Measurements from ENCODE around the gene OPRD1.

DNA sequence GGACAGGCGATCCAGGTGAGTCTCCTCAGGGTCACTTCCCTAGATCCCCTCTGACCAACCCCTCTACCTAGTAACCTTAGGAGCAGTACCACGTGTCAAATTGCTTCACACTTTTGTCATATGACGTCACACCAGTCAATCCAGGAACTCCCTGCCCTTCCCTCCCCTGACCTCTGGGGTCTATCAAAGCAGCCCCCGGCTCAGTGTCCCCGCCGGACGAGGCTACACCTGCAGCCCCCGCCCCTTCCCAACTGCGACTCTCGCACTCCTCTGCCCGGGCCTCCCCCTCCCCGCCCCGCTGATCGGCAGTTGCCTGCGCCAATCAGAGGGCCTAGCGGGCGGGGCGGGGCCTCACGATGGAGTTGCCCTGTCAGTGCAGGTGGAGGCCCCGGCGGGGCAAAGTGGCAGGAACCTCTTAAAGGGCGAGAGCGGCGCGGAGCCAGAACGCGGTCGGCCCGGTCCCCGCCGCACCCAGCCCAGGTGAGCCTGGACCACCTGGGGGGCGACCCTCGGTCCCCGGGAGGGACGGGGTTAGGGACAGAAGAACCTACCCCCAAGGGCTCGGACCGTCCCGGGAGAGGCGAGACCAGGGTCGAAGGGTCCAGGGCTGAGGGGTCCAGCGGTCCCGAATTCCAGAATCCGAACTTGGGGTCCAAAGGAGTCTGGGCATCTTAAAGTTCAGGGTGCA lies 74.9 kb downstream of the OPRD1 start:
- TF ChIP-seq CTCF (IDR thresholded peaks at IDR 0.05; ENCODE audit: low read depth, low read length) (no peak), EZH2phosphoT487 (IDR thresholded peaks at IDR 0.05; ENCODE audit: low read depth) (no peak)
